Gastrocnemius medialis (tissue), 4 donors: ENCODE data around the gene CASP12.

Experiments
- CTCF ChIP-seq, 5 experiments: fragments of 450-650 bp in 3 of 5; fragments of 200-600 bp in 2 of 5; sonication (generic) in 2 of 5; IDR thresholded peaks in 4 of 5; conservative IDR thresholded peaks in 1 of 5; 1 replicate in 4 of 5; 2 replicates in 1 of 5; pipeline ENCODE4 v1.5.1; 2016 to 2019; ENCODE audit warnings: antibody characterized with exemption in 5 of 5, mild to moderate bottlenecking in 3 of 5, moderate library complexity in 3 of 5
- POLR2A ChIP-seq, 2 donors: fragments of 450-650 bp; IDR thresholded peaks; one replicate each; pipeline ENCODE4 v1.6.1; 2017; ENCODE audit warnings: antibody characterized with exemption in 2 of 2, mild to moderate bottlenecking in 2 of 2, moderate library complexity in 2 of 2

GRCh38 chr11:104870910-104871309 is 27.4 kb downstream of the CASP12 start:
- TF ChIP-seq CTCF (IDR thresholded peaks at IDR 0.05 in 4 of 5, conservative IDR thresholded peaks at IDR 0.05 in 1 of 5), result no peak
- no peak for TF ChIP-seq POLR2A (IDR thresholded peaks at IDR 0.05)
